Adrenal gland (tissue), 12 donors: ENCODE results near the gene ADCY2. TPM values are rescaled to one million over a fixed set of nuclear protein-coding genes. Genes with fewer than 3 reads are reported as not detected.

ENCODE experiments used
- DNase-seq, 7 donors: peaks; one replicate each; pipeline ENCODE4 v3.0.0-alpha.2; 2019 to 2020
- H3K27ac ChIP-seq, 5 donors: fragments of 200-600 bp; sonication (generic) in 4 of 5; 1 replicate in 3 of 5; 2 replicates in 2 of 5; pipeline versions ENCODE4 v1.5.1 to v1.8.0; 2016 to 2020; ENCODE audit warnings: mild to moderate bottlenecking in 1 of 5
- H3K27me3 ChIP-seq: fragments of 200-600 bp; 2 replicates; pipeline ENCODE4 v1.8.0; 2021
- H3K36me3 ChIP-seq, 2 donors: fragments of 200-600 bp; replicated peaks in 1 of 2; 1 replicate in 1 of 2; 2 replicates in 1 of 2; pipeline versions ENCODE4 v1.5.1 to v1.8.0; 2018 to 2022
- H3K4me1 ChIP-seq, 2 donors: fragments of 200-600 bp; replicated peaks in 1 of 2; 1 replicate in 1 of 2; 2 replicates in 1 of 2; pipeline versions ENCODE4 v1.5.1 to v1.8.0; 2018 to 2021
- H3K4me3 ChIP-seq, 4 donors: fragments of 200-600 bp; sonication (generic) in 3 of 4; one replicate each; pipeline ENCODE4 v1.5.1; 2016 to 2018
- H3K9me3 ChIP-seq, 3 donors: fragments of 200-600 bp; sonication (generic) in 1 of 3; replicated peaks in 1 of 3; 1 replicate in 2 of 3; 2 replicates in 1 of 3; pipeline versions ENCODE4 v1.5.1 to v1.8.0; 2016 to 2021
- CTCF ChIP-seq, 6 experiments: fragments of 450-650 bp in 4 of 6; fragments of 200-600 bp in 2 of 6; sonication (generic) in 1 of 6; IDR thresholded peaks; 1 replicate in 5 of 6; 2 replicates in 1 of 6; pipeline versions ENCODE4 v1.5.1 to v1.8.0; 2016 to 2021; ENCODE audit warnings: antibody characterized with exemption in 6 of 6, mild to moderate bottlenecking in 2 of 6, moderate library complexity in 1 of 6
- POLR2A ChIP-seq, 2 donors: fragments of 450-650 bp; IDR thresholded peaks; one replicate each; pipeline ENCODE4 v1.6.1; 2017; ENCODE audit warnings: antibody characterized with exemption in 2 of 2, mild to moderate bottlenecking in 2 of 2, moderate library complexity in 1 of 2
- WGBS, 4 donors: extraction: QIAGEN DNeasy Blood & Tissue Kit in 2 of 4; methylation state at CpG; one replicate each; pipeline versions ENCODE4 v1.1.5 to v1.1.7; 2013 to 2017; 5-methylcytosine and 5-hydroxymethylcytosine counted together
- intact Hi-C, 2 donors: fragments of 100-400 bp; cut with DNase I; formaldehyde crosslinking; loops; one replicate each; pipeline versions ENCODE4 v1.14.1 to v1.15.0; 2022 to 2023
- polyA plus RNA-seq, 3 donors: library from polyadenylated mRNA; stranded (reverse); fragments of 200-250 nt in 2 of 3; fragments of 350-450 nt in 1 of 3; fragmentation: Illumina TruSeq in 1 of 3; extraction: RNeasy Lipid Tissue Mini Kit (QIAGEN cat#74804) in 1 of 3; gene quantifications; one replicate each; pipeline ENCODE4 v1.2.3, GENCODE V29; 2013 to 2014
- total RNA-seq, 9 donors: library from RNA; depleted of rRNA in 4 of 9; stranded (reverse); fragments of >200 nt in 4 of 9; fragments of 120-200 nt in 1 of 9; fragmentation: NEBNext Ultra II Directional in 1 of 9; extraction: Animal tissue kit (Norgen Biotek cat#: 25700) in 1 of 9; gene quantifications; one replicate each; pipeline versions ENCODE4 v1.1.0 to v1.2.4, GENCODE V29; 2013 to 2023
- donor health status: healthy with polysubstance abuse.
- donor health status: Bipolar disorder and iron deficiency.
- donor health status: DM: yes; HTN: yes; CAD: no.
- donor health status: DM: no; HTN: no; CAD: no.
- donor health status: DM: no; HTN: no; CAD: no.
- donor health status: DM: yes; HTN: yes; CAD: no.

Gene ADCY2
- total and polyA plus RNA-seq, 12 donors, result 0.85 to 6.6 (median 2.3) TPM

DNA sequence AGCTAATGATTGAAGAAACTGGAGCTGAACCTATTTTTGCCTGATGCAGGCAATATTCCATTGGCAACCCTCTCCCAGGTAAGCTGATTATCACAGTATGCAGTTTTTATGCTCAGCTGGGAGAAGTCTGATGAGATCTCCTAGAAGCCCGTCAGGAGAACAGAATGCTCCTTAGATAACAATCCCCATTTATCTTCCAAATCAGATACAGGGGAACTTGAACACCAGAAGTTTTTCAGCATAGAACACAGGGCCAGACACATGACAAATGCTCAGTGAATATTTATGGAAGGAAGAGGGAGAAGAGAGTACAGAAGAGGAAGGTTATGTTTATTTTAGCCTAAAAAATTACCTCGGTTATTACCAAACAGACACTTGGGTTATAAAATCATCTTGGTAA is 417.1 kb downstream of the ADCY2 start:
- no peaks in the 10 kb centered on the region for H3K36me3 ChIP-seq
- DNase-seq, result no peak
- intact Hi-C loops, result no loop called here
- TF ChIP-seq CTCF (IDR thresholded peaks at IDR 0.05) (no peak), POLR2A (IDR thresholded peaks at IDR 0.05) (no peak)
- WGBS, 4 donors, result 39 to 50% (median 43%) methylated on average over 2 of the region's 2 CpGs
- H3K4me3 ChIP-seq, result no peak overlapping the region
- H3K4me1 ChIP-seq, result peaks cover 0 to 6% of the 10 kb centered on the region in 2 donors
- peak overlapping the region in 1 of 5 donors; percentile 57 for H3K27ac ChIP-seq
- H3K27me3 ChIP-seq, result no peaks in the 10 kb centered on the region
- H3K9me3 ChIP-seq, result no peaks in the 10 kb centered on the region

DNA sequence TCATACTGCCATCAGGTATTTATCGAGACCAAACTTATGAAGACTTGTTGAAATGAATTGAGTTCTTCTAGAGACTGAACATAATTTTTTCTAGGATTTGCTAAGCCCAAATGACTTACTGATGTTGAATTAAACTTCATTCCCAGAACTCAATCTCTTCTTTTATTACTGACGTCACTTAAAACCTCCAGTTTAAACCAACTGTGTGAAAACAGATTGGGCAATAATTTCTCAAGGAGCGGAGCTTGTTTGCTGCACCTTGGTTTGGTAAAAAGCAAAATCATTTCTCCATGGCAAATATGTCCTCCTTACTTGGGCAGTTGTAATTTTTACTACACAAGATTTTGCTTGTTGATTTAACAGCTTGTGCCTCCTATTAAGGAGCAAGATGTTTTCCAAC is 417.6 kb downstream of the ADCY2 start:
- peak overlapping the region in 1 of 5 donors; percentile 57 for H3K27ac ChIP-seq
- WGBS, 4 donors, result 71 to 75% (median 72%) methylated on average over 3 of the region's 3 CpGs

DNA sequence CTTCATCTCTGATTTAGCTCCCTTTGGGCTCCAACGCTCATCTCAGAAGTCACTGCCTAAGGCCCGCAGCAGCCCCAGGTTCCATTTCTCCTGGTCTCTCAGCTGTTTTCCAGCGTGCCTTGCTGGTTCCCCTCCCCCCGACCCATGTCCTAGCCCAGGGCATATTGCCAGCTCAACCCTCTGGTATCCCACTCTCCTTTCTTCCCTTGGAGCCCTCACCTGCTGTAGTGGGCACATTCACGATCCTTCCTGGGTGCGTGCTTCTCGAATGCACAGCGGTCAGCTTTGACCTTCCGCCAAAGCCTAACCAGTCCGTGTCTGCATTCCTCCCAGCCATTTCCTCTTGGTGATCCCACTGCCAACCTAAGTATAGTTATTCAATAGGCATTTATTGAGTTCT is 418.9 kb downstream of the ADCY2 start:
- WGBS, 4 donors, result 91 to 96% (median 95%) methylated on average over 10 of the region's 10 CpGs
- Histone ChIP-seq H3K27ac (no peak overlapping the region), H3K36me3 (no peaks in the 10 kb centered on the region), H3K27me3 (no peaks in the 10 kb centered on the region), H3K9me3 (no peaks in the 10 kb centered on the region), H3K4me1 (peaks cover 0 to 6% of the 10 kb centered on the region in 2 donors), H3K4me3 (no peak overlapping the region)
- no peak for TF ChIP-seq CTCF (IDR thresholded peaks at IDR 0.05)
- TF ChIP-seq POLR2A (IDR thresholded peaks at IDR 0.05), result no peak
- DNase-seq, result no peak
- intact Hi-C loops, result no loop called here

More for the DNA sequence above, 417.6 kb downstream of the ADCY2 start:
- intact Hi-C loops, result no loop called here
- H3K4me1 ChIP-seq, result peaks cover 0 to 6% of the 10 kb centered on the region in 2 donors
- no peaks in the 10 kb centered on the region for H3K36me3 ChIP-seq
- no peak overlapping the region for H3K4me3 ChIP-seq
- no peaks in the 10 kb centered on the region for H3K9me3 ChIP-seq
- DNase-seq, result no peak
- no peaks in the 10 kb centered on the region for H3K27me3 ChIP-seq
- TF ChIP-seq POLR2A (IDR thresholded peaks at IDR 0.05) (no peak), CTCF (IDR thresholded peaks at IDR 0.05) (no peak)

GRCh38 chr5:7815892-7816534 is 420.1 kb downstream of the ADCY2 start:
- Histone ChIP-seq H3K36me3 (no peaks in the 10 kb centered on the region), H3K27me3 (no peaks in the 10 kb centered on the region), H3K4me3 (no peak overlapping the region), H3K9me3 (no peaks in the 10 kb centered on the region), H3K4me1 (peaks cover 0 to 6% of the 10 kb centered on the region in 2 donors), H3K27ac (no peak overlapping the region)
- DNase-seq, result peak; percentile 72 to 91 (median 78)
- 17 to 29% (median 21%) methylated on average over 10 to 12 of the region's 12 CpGs for WGBS, 4 donors
- intact Hi-C loops, result no loop called here
- TF ChIP-seq POLR2A (IDR thresholded peaks at IDR 0.05) (no peak), CTCF (IDR thresholded peaks at IDR 0.05) (peak; percentile 55 to 82 (median 67))
